ENCODE data around the gene IFITM1.
"Not testable (repeated sequence)": the region's sequence is repeated elsewhere in the genome, so short reads cannot be mapped to it uniquely, and the experiment has no call there.

The IFITM1 gene

GRCh38 chr11:282630-283360 is 31.0 kb upstream of the IFITM1 start:
- DNase-seq, result no peak

GRCh38 chr11:283405-284104 is 30.3 kb upstream of the IFITM1 start:
- no peak for DNase-seq

GRCh38 chr11:284105-285020 is 29.5 kb upstream of the IFITM1 start:
- DNase-seq, result no peak

- no peak for DNase-seq
These were observed 28.6 kb upstream of the IFITM1 start for GRCh38 chr11:285021-285893.

- no peak for DNase-seq
These were observed 28.0 kb upstream of the IFITM1 start for GRCh38 chr11:285894-286220.

GRCh38 chr11:286977-287820 is 26.6 kb upstream of the IFITM1 start:
- DNase-seq, result not testable (repeated sequence)

- no peak for DNase-seq
These were observed 25.9 kb upstream of the IFITM1 start for GRCh38 chr11:287821-288477.

GRCh38 chr11:288478-289397 is 25.1 kb upstream of the IFITM1 start, which contains the start of gene PGGHG:
PGGHG (plus strand) TSS chr11:289126; CDS start chr11:289817, 691 bp downstream.
- peak; percentile 64 for DNase-seq

GRCh38 chr11:289398-289711 is 24.5 kb upstream of the IFITM1 start:
- DNase-seq, result no peak

GRCh38 chr11:289712-290620 is 23.9 kb upstream of the IFITM1 start:
- no peak for DNase-seq

GRCh38 chr11:290621-291231 is 23.1 kb upstream of the IFITM1 start:
- no peak for DNase-seq

- DNase-seq, result no peak
These were observed 22.3 kb upstream of the IFITM1 start for GRCh38 chr11:291281-292210.

GRCh38 chr11:292211-293121 is 21.4 kb upstream of the IFITM1 start:
- DNase-seq, result no peak

- no peak for DNase-seq
These were observed 20.5 kb upstream of the IFITM1 start for GRCh38 chr11:293271-293851.
